K562 (cell line): ENCODE measurements around the gene MBOAT2. TPM values are rescaled to one million over a fixed set of nuclear protein-coding genes. Genes with fewer than 3 reads are reported as not detected.

ENCODE experiments used
- BACH1 ChIP-seq: fragments of 200-800 bp; sonication (Bioruptor generic); IDR thresholded peaks from 2 replicates; pipeline ENCODE4 v1.6.1; 2016; ENCODE audit warnings: missing genetic modification characterization, missing compliant biosample characterization
- HNRNPH1 ChIP-seq: fragments of 200-400 bp; formaldehyde crosslinking; optimal IDR thresholded peaks from 2 replicates; pipeline ENCODE3; 2017; ENCODE audit warnings: low read depth, mild to moderate bottlenecking, low read length, moderate library complexity
- KDM5B ChIP-seq: fragments of 200-600 bp; sonication (generic); IDR thresholded peaks from 2 replicates; pipeline ENCODE4 v1.6.1; 2012; ENCODE audit warnings: low read depth, mild to moderate bottlenecking, moderate library complexity, low read length, control low read depth, inconsistent platforms; ENCODE audit not compliant: insufficient replicate concordance
- NBN ChIP-seq: fragments of 450-650 bp; IDR thresholded peaks from 2 replicates; pipeline ENCODE4 v1.6.1; 2016; ENCODE audit warnings: low read depth, mild to moderate bottlenecking
- PRDM10 ChIP-seq: fragments of 450-650 bp; IDR thresholded peaks from 2 replicates; pipeline ENCODE4 v1.6.1; 2018; ENCODE audit not compliant: partially characterized antibody
- STAG1 ChIP-seq: sonication (generic); formaldehyde crosslinking; IDR thresholded peaks from 2 replicates; pipeline ENCODE4 v1.5.0; 2020; ENCODE audit warnings: missing genetic modification reagents, borderline replicate concordance
- THRB ChIP-seq: fragments of 450-650 bp; formaldehyde crosslinking; conservative IDR thresholded peaks from 2 replicates; pipeline ENCODE4 v1.4.0; 2022; ENCODE audit warnings: mild to moderate bottlenecking, missing genetic modification characterization
- ZBTB7A ChIP-seq: IDR thresholded peaks from 2 replicates; pipeline ENCODE4 v1.6.1; 2011; ENCODE audit warnings: low read depth, mild to moderate bottlenecking, low read length, moderate library complexity, borderline replicate concordance; ENCODE audit not compliant: control insufficient read depth
- ZNF134 ChIP-seq: fragments of 250-450 bp; sonication (Bioruptor Pico); conservative IDR thresholded peaks from 2 replicates; pipeline ENCODE4 v1.4.0; 2020
- polyA plus RNA-seq, 8 experiments: library from polyadenylated mRNA; depleted of rRNA in 4 of 8; stranded (reverse) in 5 of 8; unstranded in 3 of 8; fragments of >200 nt; fragmentation: Nextera tagmentation in 2 of 8; fragmentation: Illumina TruSeq in 1 of 8; extraction: Ambion mirVana in 2 of 8; extraction: Trizol in 1 of 8; gene quantifications; 2 replicates each; pipeline versions ENCODE4 v1.2.1 to v1.2.3, GENCODE V29; 2011 to 2014; ENCODE audit warnings: inconsistent platforms in 1 of 8, missing spikeins in 1 of 8
- total RNA-seq, 7 experiments: library from RNA; depleted of rRNA in 6 of 7; stranded (reverse); fragments of >200 nt in 6 of 7; fragmentation: Illumina TruSeq in 2 of 7; extraction: Trizol in 2 of 7; gene quantifications; 2 replicates each; pipeline versions ENCODE4 v1.2.1 to v1.2.3, GENCODE V29; 2011 to 2021; ENCODE audit warnings: low replicate concordance in 1 of 7
- TF ChIP-seq, protein P1 (sequence below): fragments of 250-450 bp; sonication (Bioruptor Pico); IDR thresholded peaks from 2 replicates; pipeline ENCODE4 v1.4.0; 2020; ENCODE audit warnings: mild to moderate bottlenecking, moderate library complexity

MBOAT2 gene
- total and polyA plus RNA-seq, 9 of the 15 experiments (the other 6 are each of a cell fraction or from before 2014, with no cell fraction given), result 8.4 to 122 (median 27.6) TPM

GRCh38 chr2:8893978-8894820 lies 109.3 kb downstream of the MBOAT2 start (continued):
- no peak for TF ChIP-seq PRDM10
- TF ChIP-seq BACH1 (tag), result no peak
- TF ChIP-seq, protein P1, sequence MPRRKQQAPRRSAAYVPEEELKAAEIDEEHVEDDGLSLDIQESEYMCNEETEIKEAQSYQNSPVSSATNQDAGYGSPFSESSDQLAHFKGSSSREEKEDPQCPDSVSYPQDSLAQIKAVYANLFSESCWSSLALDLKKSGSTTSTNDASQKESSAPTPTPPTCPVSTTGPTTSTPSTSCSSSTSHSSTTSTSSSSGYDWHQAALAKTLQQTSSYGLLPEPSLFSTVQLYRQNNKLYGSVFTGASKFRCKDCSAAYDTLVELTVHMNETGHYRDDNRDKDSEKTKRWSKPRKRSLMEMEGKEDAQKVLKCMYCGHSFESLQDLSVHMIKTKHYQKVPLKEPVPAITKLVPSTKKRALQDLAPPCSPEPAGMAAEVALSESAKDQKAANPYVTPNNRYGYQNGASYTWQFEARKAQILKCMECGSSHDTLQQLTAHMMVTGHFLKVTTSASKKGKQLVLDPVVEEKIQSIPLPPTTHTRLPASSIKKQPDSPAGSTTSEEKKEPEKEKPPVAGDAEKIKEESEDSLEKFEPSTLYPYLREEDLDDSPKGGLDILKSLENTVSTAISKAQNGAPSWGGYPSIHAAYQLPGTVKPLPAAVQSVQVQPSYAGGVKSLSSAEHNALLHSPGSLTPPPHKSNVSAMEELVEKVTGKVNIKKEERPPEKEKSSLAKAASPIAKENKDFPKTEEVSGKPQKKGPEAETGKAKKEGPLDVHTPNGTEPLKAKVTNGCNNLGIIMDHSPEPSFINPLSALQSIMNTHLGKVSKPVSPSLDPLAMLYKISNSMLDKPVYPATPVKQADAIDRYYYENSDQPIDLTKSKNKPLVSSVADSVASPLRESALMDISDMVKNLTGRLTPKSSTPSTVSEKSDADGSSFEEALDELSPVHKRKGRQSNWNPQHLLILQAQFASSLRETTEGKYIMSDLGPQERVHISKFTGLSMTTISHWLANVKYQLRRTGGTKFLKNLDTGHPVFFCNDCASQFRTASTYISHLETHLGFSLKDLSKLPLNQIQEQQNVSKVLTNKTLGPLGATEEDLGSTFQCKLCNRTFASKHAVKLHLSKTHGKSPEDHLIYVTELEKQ (CRISPR knock-in tag), result no peak
- no peak for TF ChIP-seq THRB (CRISPR knock-in tag)
- no peak for TF ChIP-seq ZNF134
- no peak for TF ChIP-seq KDM5B
- TF ChIP-seq HNRNPH1, result no peak
- TF ChIP-seq NBN, result no peak; the same call in 1 of the 2 replicates
- TF ChIP-seq ZBTB7A, result peak; percentile 25; the same call in 1 of the 2 replicates
- TF ChIP-seq STAG1, result no peak
